GM12873 (cell line): Measurements from ENCODE around the gene XRCC5.

Source experiments
- TF ChIP-seq, protein P1 (sequence below): IDR thresholded peaks from 2 replicates; pipeline ENCODE4 v1.5.1; 2012; ENCODE audit warnings: low read depth, mild to moderate bottlenecking, moderate library complexity, low read length, control low read depth; ENCODE audit not compliant: insufficient read depth; ENCODE audit errors: missing control alignments

The XRCC5 gene

DNA sequence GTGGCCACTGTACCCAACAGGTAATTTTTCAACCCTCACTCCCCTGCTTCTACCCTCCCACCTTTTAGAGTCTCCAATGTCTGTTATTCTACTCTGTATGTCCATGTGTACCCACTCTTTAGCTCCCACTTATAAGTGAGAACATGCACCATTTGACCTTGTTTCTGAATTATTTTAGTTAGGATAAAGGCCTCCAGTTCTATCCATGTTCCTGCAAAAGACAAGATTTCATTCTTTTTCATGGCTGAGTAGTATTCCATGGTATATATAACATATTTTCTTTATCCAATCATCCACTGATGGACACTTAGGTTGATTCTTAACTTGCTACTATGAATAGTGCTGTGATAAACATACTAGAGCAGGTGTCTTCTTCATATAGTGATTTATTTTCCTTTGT is 36.7 kb upstream of the XRCC5 start:
- TF ChIP-seq, protein P1, sequence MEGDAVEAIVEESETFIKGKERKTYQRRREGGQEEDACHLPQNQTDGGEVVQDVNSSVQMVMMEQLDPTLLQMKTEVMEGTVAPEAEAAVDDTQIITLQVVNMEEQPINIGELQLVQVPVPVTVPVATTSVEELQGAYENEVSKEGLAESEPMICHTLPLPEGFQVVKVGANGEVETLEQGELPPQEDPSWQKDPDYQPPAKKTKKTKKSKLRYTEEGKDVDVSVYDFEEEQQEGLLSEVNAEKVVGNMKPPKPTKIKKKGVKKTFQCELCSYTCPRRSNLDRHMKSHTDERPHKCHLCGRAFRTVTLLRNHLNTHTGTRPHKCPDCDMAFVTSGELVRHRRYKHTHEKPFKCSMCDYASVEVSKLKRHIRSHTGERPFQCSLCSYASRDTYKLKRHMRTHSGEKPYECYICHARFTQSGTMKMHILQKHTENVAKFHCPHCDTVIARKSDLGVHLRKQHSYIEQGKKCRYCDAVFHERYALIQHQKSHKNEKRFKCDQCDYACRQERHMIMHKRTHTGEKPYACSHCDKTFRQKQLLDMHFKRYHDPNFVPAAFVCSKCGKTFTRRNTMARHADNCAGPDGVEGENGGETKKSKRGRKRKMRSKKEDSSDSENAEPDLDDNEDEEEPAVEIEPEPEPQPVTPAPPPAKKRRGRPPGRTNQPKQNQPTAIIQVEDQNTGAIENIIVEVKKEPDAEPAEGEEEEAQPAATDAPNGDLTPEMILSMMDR = no peak

DNA sequence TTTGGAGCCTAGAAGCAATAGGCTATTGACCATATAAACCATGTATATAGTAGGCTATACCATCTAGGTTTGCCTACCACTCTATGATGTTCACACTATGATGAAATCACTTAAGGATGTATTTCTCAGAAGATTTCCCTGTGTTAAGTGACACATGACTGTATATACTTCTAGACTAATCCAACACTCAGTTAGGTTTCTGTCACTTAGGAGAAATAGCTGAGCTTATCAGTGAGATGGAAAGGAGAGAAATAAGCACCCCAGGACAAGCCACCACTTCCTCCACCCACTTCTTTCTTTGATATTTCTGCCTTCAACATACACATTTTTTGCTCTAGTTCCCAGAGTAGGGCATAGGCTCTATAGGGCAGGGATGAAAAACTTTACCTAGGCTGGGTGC is 35.4 kb upstream of the XRCC5 start:
- TF ChIP-seq, protein P1 = no peak

DNA sequence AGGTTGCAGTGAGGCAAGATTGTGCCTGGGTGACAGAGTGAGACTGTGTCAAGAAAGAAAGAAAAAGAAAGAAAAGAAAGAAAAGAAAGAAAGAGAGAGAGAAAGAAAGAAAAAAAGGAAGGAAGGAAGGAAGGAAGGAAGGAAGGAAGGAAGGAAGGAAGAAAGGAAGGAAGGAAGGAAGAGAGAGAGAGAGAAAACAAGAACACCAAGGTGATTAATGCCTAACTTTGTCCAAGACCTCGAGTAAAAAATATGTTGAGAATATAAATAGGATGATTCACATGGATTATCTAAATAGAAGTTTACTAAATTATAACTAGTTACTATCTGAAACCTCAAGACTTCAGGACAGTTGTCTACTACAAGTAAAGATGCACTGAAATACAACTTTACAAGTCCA is 34.8 kb upstream of the XRCC5 start:
- TF ChIP-seq, protein P1 = no peak

DNA sequence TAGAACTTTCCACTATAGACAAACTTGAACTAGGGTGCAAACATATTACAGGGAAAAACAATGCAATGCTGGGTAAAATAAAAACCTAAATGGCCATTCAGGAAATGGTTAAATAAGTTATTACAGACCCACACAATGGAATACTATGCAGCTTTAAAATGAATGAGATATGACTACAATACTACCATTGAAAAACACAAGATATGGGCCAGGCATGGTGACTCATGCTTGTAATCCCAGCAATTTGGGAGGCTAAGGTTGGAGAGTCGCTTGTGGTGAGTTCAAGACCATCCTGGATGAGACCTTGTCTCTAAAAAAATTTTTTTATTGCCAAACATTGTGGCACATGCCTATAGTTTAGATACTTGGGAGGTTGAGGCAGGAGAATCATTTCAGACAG is 34.4 kb upstream of the XRCC5 start:
- TF ChIP-seq, protein P1 = no peak

DNA sequence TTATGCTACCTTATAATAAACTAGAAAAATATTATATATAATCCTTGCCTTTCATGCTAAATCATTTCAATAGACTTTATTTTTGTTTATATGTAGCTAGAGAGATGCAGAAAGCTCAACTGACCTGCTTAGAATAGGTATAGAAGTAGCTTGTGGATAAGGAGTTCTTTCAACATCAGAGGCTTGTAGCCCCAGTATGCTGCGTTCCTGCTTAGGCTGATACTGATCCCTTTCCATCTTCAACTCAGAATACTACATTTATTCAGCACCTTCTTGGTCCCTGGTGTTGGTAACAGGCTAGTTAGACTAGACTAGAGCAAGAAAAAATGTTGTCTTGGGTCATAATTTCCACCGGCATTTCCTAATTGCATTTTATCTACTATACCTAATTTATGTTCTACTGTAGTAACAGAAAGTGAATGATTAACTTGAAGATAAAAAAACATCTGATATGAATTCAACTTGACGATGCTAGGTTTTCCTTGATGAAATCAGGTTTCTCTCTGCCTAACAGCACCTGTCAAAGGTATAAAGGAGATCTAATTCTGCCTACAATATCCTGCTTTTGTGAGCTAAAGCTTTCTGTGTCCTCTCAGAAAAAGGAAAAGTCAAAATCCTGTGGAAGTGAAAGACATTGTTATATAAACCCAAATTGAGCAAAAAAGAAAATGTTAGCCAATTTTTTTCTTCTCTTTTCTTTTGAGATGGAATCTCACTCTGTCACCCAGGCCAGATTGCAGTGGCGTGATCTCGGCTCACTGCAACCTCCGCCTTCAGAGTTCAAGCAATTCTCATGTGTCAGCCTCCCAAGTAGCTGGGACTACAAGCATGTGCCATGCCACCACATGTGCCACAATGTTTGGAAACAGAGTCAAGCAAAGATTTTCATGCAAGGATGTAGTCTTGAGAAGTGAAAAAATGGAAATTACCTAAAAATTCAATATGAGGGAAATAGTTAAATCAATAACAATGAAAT is 33.4 kb upstream of the XRCC5 start:
- TF ChIP-seq, protein P1 = no peak

DNA sequence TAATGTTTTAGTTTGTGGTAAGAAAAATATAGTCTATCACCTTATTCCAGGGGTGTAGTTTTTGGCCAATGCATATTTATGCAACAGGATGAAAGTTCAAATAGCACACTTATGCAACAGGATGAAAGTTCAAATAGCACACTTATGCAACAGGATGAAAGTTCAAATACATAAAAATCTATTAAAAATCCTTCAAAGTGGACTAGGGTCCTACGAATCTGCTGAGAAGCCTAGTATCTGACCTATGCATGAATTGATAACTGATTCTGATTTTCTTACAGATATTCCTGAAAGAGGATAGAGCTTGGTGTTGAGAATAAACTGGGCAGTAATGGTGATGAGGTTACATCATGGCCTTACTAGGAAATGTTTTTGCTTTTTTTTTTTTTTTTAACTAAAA is 30.4 kb upstream of the XRCC5 start:
- TF ChIP-seq, protein P1 = no peak

DNA sequence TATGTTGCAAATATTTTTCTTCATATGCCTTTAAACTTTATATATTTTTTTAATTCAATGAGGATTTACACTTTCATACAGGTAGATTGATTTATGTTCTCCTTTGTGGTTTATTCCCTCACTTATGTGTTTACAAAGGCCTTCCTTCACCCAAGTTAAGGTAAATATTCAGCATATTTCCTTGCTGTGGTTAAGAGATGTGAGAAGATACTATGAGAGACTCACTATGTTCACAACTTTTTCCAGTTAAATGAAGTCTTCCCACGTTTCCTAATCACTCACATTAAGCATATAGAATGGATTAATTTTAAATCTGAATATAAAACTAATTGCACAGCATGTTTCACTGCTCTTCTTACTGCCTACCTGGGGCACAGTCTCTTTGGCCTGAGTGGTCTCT is 28.1 kb upstream of the XRCC5 start:
- TF ChIP-seq, protein P1 = no peak
